Bronchial epithelial cell (primary cell): Measurements from ENCODE around the gene CA12. TPM values are rescaled to one million over a fixed set of nuclear protein-coding genes. Genes with fewer than 3 reads are reported as not detected.

ENCODE experiments used
- DNase-seq: peaks from one replicate; pipeline ENCODE4 v3.0.0-alpha.2; 2010; ENCODE audit warnings: low read depth
- FAIRE-seq: peaks from 2 replicates; lab custom pipeline; 2011; peaks lifted over from hg19 to GRCh38; lab: Jason Lieb, UNC
- H3K27me3 ChIP-seq: 2 replicates; pipeline ENCODE4 v1.5.1; 2011; ENCODE audit warnings: low read length; ENCODE audit not compliant: control insufficient read depth, insufficient read depth
- H3K36me3 ChIP-seq: 2 replicates; pipeline ENCODE4 v1.5.1; 2011; ENCODE audit warnings: low read length; ENCODE audit not compliant: control insufficient read depth, insufficient read depth
- H3K4me3 ChIP-seq: 2 replicates; pipeline ENCODE4 v1.5.1; 2011; ENCODE audit warnings: mild to moderate bottlenecking, low read depth, low read length, control low read depth
- CTCF ChIP-seq: IDR thresholded peaks from 2 replicates; pipeline ENCODE4 v1.5.1; 2011; ENCODE audit warnings: mild to moderate bottlenecking, moderate library complexity, low read length, control low read depth, inconsistent platforms; ENCODE audit not compliant: insufficient read depth, severe bottlenecking
- total RNA-seq: library from RNA; depleted of rRNA; stranded (reverse); fragments of >200 nt; gene quantifications from 2 replicates; pipeline ENCODE4 v1.2.1, GENCODE V29; 2014

The CA12 gene
- total RNA-seq, 1 donor from 2014 or later = 44.0 TPM

- TF ChIP-seq CTCF = no peak
- Histone ChIP-seq H3K4me3 (no peak overlapping the region), H3K27me3 (no peaks in the 10 kb centered on the region), H3K36me3 (peaks cover 6% of the 10 kb centered on the region)
- FAIRE-seq (no peak), DNase-seq (no peak)
These were observed 28.4 kb downstream of the CA12 start for GRCh38 chr15:63353261-63353660.

- Histone ChIP-seq H3K27me3 (no peaks in the 10 kb centered on the region), H3K4me3 (no peak overlapping the region), H3K36me3 (peaks cover 6% of the 10 kb centered on the region)
- FAIRE-seq (no peak), DNase-seq (no peak)
- no peak for TF ChIP-seq CTCF
These were observed 28.8 kb downstream of the CA12 start for GRCh38 chr15:63352808-63353207.

- TF ChIP-seq CTCF = no peak
- Histone ChIP-seq H3K27me3 (no peaks in the 10 kb centered on the region), H3K4me3 (no peak overlapping the region), H3K36me3 (peaks cover 6% of the 10 kb centered on the region)
- FAIRE-seq (no peak), DNase-seq (no peak)
These were observed 30.5 kb downstream of the CA12 start for GRCh38 chr15:63351170-63351569.

- H3K27me3 ChIP-seq = no peaks in the 10 kb centered on the region
- no peak for FAIRE-seq
- no peak for DNase-seq
- H3K36me3 ChIP-seq = peaks cover 10% of the 10 kb centered on the region
- no peak overlapping the region for H3K4me3 ChIP-seq
- TF ChIP-seq CTCF = no peak
These were observed 31.4 kb downstream of the CA12 start for GRCh38 chr15:63350178-63350621.

GRCh38 chr15:63349621-63350020, 32.0 kb downstream of the CA12 start:
- TF ChIP-seq CTCF = no peak
- Histone ChIP-seq H3K27me3 (no peaks in the 10 kb centered on the region), H3K36me3 (peaks cover 11% of the 10 kb centered on the region), H3K4me3 (no peak overlapping the region)
- no peak for DNase-seq
- no peak for FAIRE-seq

- no peak for FAIRE-seq
These were observed 32.5 kb downstream of the CA12 start for GRCh38 chr15:63349156-63349555.

More at GRCh38 chr15:63349156-63349555, 32.5 kb downstream of the CA12 start:
- peak; percentile 87 for DNase-seq
- Histone ChIP-seq H3K36me3 (peaks cover 12% of the 10 kb centered on the region), H3K27me3 (no peaks in the 10 kb centered on the region), H3K4me3 (no peak overlapping the region)
- TF ChIP-seq CTCF = no peak
